GM21526 (cell line): ENCODE results near the gene FERMT1.
"Not testable (repeated sequence)": the region's sequence is repeated elsewhere in the genome, so short reads cannot be mapped to it uniquely, and the experiment has no call there.

Experiments used
- ATAC-seq: cut with Tn5 transposase; IDR thresholded peaks from one replicate; pipeline ENCODE4 v1.9.1; 2021; ENCODE audit warnings: moderate library complexity; ENCODE audit not compliant: unreplicated experiment, low FRiP score

The FERMT1 gene

DNA sequence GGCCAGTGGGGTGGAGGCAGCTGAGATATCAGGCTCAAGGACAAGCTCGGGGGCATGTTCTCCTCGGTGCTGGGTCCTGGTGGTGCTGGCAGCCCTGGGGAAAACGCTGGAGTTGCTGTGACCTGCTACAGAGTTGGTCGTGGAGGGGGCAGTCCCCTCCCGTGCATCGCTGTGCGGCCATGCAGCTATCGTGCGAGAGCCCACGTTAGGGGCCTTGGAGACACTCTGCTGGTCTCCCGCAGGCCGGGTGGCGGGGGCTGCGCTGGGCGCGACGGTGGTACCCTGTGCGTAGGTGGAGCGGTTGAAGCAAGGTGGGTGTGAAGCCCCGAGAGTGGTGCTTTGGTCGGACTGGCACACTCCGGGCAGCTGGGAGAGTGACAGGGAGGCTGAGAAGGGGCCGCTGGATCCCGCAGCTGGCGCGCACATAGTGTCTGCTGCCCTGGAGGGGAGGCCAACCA lies 81.0 kb downstream of the FERMT1 start:
- no peak for ATAC-seq

DNA sequence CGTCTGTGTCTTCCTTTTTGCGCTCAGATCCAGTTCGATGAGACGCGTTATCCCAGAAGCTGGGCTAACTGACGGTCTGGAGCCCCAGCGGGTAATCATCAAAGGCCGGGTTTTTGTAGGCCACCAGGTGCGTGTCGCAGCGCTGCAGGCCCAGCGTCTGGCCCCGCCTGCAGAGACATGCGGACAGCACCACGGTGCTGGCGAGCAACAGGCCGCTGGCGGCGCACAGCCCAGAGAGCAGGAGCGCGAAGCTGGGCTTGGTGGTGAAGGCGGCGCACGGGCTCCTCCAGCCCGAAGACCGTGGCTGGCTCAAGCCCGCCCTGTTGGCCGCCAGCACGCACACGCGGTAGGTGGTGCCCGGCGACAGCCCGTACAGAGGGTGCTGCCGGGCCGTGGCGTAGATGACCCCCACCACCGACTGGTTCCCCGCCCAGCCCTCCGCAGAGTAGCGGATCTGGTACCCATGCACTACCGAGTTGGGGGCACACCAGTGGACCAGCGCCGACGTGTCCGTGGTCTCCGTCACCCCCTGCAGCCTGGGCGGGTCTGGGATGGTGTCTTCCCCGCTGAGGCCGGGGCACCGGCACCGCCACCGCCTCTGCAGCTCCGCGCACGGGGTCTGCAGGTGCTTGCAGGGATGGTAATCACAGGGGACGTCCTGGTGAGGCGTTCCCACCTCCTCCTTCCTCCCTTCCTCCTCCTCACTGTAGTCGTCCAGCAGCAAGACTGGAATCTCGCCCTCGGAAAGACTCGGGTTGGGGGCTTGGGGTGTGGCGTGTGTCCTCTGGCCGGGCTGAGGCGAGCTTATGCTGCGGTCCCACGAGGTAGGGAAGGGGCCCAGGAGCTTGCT lies 81.6 kb downstream of the FERMT1 start:
- ATAC-seq, result no peak

DNA sequence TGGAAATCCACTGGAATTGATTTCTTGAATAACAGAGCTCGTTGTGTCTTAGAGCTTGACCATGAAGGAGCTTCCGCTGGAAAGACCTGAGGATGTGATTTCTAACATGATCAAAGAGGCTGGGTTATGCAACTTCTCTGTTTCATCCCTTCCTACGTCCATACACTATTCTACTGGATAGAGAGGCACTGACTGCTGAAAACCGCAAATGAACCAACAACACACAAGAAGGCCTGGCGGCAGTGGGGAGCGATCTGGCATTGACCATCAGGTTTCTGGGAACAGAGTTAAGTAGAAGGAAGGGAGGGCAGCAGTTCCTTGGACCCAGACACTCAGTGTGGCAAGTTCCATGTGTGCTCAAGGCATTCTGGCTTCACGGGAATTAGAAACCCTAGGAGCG lies 82.3 kb downstream of the FERMT1 start:
- ATAC-seq, result no peak

DNA sequence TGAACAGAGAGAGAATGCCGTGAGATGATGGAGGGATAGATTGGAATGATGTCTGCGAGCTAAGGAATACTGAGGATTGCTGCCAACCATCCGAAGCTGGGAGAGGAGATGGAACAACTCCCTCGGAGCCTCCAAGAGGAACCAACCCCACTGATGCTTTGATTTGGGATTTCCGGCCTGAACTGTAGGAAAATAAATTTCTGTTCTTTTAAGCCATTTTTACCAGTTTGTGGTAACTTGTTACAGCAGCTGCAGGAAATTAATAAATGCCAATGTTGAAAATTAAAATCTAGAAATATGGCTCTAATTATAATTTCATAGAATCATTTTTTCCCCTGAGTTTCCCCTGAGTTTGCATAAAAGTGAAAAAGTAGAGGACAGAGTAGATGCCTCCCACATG lies 83.1 kb downstream of the FERMT1 start:
- no peak for ATAC-seq

DNA sequence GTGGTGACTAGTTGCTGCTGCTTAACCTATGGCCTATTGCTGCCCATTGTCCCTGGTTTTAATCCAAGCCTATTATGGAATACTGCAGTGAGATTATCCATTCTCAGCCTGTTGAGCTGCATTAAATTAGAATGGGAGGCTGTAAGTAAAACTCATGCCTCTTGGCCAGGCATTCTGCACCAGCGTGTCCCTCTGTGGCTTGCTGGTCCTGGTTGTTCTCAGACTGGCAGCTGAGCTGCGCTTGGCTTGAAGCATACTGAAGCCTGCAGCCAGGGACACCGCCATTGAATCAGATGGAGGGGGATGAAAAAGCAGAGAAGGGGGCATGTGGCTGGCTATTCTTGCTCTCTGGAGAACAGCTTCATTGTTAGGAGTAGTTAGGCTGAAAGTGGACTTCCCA lies 84.6 kb downstream of the FERMT1 start:
- no peak for ATAC-seq

DNA sequence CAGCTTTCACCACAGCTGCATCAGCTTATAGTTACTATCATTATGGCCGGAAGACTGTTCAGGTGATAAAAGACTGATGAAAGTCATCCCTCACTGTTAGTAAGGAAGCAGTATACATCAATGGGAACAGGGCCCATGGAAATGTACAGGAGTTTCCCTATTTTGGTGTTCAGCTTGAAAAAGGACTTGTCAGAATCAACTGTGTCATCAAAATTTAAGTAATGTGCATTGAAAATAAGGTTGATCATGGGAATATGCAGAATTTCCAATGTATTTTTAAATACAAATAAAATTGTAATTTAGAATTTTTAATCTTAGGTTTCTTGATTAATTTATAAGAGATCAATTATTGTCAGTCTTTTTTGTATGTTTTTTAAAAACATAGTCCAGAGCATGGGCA lies 85.7 kb downstream of the FERMT1 start:
- no peak for ATAC-seq

DNA sequence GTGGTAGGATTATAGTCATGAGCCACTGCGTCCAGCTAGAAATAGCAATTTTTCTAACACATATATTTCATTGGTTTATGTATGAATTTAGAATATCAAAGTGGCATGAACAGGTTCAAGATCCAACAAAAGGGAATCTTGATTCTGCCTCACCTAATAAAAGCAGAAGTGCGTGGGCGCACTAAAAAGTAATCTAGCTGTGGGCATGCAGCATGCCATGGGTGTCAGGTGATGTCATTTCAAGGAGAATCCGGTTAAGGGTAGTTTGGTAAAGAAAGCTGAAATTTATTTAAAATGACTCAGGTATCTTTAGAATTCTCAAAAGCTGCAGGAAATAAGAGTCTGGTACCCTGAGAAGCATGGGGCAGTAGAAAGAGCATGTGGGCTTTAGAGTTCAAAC lies 86.6 kb downstream of the FERMT1 start:
- no peak for ATAC-seq

DNA sequence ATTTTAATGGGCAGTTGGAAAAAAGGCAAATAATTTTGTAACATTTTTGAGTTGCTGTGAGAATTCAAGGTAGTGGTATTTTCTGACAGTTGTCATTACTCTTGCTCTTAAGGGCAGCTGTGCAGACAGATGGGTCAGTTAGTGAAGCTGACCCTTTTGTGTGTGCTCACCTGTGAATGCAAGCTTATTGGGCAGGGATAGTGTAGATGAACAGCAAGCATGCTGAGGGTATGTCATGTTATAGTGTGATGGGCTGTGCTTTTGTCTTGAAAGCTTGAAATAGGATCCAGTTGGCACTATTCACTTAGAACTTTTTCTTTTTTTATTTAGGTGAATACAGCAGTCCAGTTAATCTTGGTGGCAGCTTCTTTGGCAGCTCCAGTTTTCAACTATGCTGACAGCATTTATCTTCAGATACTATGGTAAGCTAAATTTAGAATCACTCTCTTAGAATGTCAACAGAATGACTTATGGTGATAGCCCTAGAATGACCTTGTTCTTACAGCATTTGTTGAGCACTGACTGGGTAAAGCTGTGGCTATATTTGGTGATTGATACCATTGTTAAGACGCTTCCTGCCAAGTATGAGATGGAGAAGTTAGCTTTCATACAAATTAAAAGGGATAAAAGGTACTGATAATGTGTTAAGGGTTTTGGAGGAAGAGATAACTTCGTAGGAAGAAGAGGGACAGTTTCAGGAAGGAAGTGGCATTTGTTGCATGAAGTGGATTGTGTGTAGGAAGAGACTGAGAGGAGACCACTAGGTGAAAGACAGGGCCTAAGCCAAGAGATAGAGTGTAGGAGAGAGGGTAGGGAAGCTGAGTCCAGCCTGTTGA lies 88.5 kb downstream of the FERMT1 start:
- no peak for ATAC-seq

DNA sequence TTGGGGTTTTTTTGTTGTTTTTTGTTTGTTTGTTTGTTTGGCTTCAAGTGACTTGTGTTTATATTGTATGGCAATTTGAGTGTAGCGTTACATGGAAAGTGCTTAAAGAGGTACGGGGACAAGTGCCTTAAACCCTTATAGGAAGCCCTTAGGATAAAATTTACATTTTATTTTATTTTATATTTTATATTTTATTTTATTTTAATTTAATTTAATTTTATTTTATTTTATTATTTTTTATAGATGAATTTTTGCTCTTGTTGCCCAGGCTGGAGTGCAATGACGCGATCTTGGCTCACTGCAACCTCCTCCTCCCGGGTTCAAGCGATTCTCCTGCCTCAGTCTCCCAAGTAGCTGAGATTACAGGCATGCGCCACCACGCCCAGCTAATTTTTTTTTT lies 89.9 kb downstream of the FERMT1 start:
- ATAC-seq, result not testable (repeated sequence)

DNA sequence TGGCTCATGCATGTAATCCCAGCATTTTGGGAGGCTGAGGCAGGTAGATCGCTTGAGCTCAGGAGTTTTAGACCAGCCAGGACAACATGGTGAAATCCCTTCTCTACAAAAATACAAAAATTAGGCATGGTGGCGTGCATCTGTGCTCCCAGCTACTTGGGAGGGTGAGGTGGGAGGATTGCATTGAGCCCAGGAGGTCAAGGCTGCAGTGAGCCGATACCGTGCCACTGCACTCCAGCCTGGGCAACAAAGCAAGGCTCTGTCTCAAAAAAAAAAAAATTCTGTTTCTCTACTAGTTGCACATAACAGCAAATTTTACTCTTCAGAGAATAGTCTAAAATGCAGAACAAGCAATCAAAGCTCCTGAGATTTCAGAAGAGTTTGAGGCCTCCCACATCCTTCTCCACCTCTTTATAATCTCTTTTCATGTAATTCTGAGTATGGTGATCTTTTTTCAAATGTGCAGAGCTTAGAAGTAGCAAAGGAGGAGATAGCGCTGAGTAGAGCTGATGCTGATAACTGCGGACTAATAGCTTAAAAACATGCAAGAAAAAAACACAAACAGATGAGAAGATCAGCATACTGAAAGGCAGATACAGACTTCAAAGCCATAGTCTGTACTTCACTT lies 92.3 kb downstream of the FERMT1 start:
- no peak for ATAC-seq

DNA sequence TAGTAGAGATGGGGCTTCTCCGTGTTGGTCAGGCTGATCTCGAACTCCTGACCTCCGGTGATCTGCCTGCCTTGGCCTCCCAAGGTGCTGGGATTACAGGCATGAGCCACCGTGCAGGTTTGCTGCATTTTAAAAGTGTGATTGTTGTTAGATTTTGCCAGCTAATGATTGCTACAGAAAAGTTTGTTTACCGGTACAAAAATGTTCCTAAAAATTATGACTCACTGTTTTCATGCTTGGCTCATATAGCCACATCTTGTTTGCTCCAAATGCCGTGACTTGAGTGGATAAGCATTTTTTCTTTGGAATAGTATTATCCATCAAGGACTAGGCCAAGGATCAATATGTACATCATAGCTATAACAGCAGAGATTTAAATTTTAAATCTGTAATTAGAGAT lies 93.3 kb downstream of the FERMT1 start:
- no peak for ATAC-seq

DNA sequence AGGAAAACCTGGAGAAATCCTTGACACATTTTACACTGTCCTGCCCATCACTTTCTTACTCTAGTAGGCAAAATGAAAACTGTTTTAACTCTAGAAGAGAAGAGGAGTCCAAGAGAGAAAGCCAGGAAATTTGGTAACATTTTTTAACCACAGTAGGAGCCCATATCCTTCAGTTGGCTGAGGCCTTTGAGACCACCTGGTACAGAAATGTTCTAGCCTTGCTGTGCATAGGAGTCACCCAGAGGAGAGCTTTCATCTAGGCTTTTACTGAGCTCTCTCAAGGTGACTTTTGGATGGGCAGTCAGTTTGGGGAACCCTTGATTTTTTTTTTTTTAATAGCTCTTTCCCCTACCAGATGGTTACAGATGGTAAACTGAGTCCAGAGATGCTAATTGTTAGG lies 94.0 kb downstream of the FERMT1 start:
- no peak for ATAC-seq

DNA sequence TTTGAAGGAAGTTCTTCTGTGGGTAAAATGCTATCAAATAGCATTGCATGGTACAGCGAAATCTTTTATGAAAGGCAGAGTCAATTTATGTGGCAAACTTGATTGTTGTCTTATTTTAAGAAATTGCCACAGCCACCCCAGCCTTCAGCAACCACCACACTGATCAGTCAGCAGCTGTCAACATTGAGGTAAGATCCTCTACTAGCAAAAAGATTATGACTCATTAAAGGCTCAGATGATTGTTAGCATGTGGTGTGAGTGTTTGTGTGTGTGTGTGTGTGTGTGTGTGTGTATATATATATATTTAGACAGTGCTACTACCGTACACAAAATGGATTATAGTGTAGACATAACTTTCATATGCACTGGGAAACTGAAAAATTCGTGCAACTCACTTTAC lies 96.8 kb downstream of the FERMT1 start:
- ATAC-seq, result no peak
